T-helper 9 cell (primary cell): ENCODE data around the gene EHHADH.

ENCODE experiments used
- DNase-seq: peaks from one replicate; pipeline ENCODE4 v3.0.0-alpha.2; 2020

EHHADH gene

DNA sequence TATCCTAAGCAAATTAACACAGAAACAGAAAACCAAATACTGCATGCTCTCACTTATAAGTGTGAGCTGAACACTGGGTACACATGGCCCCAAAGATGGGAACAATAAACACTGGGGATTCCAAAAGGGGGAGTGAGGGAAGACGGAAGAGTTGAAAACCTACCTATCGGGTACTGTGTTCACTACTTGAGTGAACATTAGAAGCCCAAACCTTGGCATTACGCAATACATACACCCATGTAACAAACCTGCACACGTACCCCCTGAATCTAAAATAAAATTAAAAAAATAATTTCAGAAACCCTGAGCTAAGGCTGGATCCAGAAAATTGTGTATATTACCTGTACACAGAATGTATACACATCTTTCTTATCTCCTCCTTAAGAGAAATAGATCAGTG, 58.2 kb downstream of the EHHADH start:
- DNase-seq: no peak

DNA sequence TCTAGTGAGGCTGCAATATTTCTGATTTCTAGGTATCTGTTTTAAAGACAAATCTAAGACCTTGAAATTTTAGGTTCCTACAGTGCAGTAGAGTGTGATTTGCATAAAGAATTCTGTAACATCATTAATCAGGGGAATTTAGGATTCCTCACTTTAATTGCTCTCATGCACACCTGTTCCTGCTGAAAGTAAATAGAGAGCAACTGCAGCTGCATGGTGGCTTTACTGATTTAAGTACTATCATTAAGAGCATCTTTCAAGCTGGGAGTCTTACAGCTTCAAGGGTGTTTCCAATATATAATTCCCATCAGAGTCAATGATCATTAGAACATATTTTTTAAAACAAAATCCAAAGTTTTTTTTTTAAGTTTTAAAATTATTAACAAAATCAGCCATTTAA, 65.0 kb downstream of the EHHADH start:
- DNase-seq: no peak

DNA sequence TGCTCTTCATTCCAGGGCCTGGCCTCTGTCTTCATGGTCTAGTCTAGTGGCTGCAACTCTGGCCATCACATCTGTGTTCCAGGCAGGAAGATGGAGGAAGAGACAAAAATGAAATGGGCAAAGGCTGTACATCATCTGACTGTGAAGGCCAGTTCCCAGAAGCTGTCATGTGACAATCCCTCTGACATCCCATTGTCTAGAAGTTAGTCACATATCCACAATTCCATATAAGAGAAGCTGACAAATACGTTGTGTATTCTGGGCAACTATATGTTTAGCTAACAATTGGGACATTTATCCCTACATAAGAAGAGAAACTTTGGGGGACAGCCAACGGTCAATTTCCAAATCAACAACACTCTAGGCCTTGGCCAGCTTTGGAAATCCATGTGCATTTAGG, 66.5 kb downstream of the EHHADH start:
- no peak for DNase-seq

DNA sequence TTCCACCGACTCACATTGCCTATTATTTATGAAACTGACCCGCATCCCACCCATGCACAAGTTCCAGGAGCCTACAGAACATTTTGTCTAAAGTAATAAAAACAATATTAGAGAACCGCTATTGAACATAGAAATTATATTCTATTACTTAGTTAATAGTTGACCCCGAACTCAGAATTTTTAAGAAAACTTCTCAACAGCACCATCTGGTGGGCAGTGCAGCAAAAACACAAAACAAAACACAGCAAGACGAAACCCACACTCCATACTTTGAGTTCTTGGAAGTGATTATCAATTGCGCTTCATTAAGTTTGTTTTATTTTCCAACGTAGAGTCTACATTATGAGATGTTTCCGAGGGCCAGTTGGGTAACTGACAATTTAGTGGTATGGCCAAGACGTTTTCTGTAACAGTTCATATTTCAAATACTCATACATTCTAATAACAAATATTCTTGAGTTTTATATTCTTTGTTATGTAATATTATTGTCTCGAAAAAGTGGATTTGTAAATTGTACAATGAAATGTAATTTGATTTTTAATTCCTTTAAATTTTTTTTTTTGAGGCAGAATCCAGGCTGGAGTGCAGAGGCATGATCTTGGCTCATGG, 77.0 kb downstream of the EHHADH start:
- DNase-seq: no peak

DNA sequence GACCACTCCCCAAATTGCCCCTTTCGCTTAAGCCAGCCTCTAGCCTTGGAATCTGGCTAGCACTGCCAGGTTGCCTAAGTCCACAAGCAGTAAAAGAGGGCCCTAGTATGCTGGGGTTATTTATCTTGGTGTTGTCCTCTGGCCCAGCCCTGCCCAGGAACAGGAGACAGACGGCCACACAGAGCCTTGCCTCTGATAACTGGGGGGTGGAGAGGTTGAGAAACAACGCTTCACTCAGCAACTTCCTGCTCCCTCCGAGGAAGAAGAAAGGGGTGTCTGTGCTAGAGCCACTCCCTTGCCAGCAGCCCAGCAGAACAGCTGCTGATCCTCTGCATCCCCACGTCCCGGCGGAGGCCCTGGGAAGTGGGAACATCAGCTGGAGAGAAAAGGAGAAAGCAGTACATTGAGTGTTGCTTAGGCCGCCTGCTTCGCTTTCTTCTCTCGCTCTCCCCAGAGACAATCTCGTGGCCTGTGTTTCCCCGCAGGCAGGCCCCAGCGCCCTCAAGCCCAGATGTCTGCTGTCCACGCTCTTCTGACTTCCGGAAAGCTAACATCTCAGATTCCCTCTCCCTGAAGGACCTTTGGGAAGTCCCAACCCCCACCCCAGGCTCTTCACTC, 78.4 kb downstream of the EHHADH start:
- no peak for DNase-seq

DNA sequence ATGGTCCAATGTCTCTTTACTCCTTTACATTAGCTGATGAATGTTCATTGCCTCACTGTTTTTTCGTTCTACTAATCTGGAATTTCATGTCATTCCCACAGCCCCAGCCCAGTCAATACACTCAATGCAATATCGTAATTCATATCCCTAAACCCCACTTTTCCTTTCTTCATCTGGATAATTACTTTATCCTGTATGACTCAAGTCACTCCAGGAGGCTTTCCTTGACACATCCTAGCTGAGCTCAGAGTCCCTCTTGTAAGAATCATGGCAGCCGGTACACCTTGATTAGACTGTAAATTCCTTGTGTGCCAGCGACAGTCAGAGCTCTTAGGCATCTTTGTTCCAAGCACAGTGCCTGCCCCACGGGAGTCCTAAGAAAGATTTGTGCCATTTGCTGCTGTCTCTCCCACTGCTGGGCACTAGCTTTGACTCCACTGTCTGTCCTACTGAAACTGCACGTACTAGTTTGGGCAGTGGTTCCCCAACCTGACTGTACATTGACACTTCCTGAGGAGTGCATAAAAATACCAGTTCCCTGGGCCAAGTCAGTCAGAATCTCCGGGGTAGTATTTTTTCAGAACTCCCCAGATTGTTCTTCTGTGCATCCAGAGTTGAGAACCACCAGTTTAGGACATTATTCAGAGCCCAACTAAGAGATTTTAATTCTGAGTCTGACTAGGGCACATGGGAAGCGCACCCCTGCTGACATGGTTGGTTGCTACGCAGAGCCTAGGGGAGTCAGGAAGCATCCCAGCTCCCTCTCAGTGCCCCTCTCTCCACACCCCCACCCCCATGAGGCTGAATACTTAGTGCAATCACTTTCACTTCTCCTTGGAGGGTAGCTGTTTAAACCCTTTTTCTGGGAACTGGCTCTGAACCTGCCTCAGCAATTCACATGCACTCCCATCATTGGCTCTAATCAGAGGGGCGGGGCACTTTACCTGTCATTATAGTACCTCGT, 81.5 kb downstream of the EHHADH start:
- no peak for DNase-seq

DNA sequence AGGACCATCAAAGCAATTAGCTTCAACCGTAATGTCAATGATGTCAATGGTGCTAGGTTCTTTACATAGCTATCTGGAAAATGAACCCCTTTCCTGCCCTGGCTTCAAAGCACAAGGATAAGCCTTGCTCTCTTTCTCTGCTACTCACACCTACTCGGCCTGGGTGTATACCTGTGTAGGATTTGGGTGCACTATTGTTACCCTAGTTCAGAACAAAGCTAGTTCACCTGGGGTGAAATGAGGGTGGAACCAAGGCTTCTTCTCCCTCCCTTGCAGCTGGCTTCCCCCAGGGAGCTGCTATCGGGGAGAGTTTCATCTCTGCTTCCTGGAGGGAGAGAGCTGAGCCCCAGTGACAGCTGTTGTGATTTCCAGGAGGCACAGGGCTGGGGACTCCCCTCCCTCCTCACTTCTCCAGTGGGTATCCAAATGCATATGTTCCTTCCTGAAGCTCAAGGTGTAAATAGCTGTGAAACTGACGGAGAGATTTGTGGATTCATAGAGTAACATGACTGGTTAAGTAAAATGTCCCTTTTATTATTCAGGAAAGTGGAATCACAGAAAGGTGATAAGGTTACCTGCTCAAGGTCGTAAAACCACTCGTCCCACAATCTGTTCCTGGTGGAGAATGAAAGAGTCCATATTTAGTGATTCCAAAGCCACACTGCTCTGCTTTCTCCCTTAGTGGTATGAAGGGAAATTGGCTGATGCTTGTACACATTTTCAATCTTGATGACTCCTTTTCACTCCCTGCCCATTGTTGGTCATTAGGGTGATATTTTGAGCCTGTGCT, 89.2 kb downstream of the EHHADH start:
- DNase-seq: no peak

GRCh38 chr3:185162634-185163033, 91.2 kb downstream of the EHHADH start:
- no peak for DNase-seq

- no peak for DNase-seq
These were observed 92.1 kb downstream of the EHHADH start for GRCh38 chr3:185161761-185162160.

DNA sequence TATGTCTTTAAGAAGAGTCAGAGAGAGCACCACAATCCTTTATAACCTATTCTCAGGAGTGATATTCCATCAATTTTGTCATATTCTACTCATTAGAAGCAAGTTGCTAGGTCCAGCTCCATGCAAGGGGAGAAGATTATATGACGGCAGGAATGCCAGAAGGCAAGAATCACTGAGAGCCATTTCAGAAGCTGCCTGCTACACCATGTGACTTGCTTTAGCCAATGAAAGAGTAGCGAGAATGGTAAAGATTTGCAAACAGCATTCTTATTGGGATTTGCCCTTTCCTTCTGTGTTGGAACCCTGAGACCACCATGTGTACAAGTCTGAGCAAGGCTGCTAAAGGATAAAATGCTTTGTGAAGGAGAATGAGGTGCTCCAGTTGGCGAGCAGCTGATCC, 96.5 kb downstream of the EHHADH start:
- no peak for DNase-seq

DNA sequence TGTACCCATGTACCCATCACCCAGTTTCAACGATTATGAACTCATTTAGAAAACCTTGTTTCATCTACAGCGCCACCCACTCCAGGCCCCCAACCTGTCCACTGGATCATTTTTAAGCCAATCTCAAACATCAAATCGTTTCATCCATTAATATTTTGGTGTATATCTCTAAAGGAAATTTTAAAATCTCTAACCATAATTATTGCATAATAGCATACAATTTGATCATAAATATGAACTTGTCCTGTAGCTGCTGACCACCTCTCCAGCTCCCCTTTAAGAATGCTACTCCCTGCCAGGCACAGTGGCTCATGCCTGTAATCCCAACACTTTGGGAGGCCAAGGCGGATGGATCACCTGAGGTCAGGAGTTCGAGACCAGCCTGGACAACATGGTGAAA, 98.2 kb downstream of the EHHADH start:
- no peak for DNase-seq

- no peak for DNase-seq
These were observed 99.8 kb downstream of the EHHADH start for GRCh38 chr3:185153861-185154629.

DNA sequence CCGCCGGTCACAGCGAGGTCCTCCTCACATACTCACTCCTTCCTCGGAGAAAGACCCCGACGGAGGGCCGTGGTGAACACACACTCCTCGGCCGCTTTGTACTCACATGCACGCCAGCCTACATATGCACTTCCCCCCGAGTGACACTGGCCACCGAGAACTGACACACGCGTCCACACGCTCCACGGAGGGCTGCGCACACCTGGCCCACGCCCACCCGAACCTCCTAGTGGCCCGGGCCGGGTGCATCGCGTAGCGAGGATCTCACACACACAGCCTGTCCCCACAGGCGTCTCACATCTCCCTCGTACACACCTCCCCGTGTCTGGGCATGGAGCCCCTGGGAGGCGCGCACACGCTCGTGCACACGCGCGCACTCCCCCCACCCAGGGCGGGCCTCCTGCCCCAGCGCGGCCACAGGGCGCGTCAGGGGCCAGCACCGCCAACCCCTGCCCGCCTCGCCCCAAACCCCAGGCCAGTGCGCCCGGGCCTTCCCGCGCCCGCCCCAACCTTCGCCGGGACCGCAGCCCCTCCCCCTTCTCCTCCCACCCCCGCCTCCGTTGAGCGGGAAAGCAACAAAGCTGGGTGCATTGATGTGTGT, 100.6 kb downstream of the EHHADH start:
- DNase-seq: no peak

GRCh38 chr3:185152410-185153170, 101.3 kb downstream of the EHHADH start, which contains the start of gene C3orf70:
C3orf70 (minus strand) TSS chr3:185153060; CDS start chr3:185152823, 237 bp downstream.
- no peak for DNase-seq

DNA sequence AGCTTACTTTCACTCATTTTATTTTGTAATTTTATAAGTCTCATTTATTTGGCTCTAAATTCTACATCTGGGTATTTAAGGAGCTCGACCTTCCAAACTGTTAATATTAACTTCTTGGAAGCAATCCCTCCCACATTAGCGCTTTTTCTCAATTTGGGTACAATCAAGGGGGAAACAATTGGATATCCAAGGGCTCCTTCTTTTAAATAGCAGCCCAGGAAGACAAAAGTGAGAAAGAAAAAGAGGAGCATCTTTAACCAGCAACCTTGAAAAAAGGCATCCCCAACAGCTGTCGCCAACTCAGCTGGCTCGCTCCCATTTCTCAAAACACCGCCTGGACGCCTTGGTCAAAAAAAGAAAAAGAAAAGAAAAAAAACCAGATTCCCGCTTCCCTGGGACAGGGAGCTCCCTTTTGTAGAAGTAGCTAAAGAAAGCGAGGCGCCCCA, 101.9 kb downstream of the EHHADH start:
- DNase-seq: no peak

GRCh38 chr3:185151101-185151963, 102.5 kb downstream of the EHHADH start:
- no peak for DNase-seq

DNA sequence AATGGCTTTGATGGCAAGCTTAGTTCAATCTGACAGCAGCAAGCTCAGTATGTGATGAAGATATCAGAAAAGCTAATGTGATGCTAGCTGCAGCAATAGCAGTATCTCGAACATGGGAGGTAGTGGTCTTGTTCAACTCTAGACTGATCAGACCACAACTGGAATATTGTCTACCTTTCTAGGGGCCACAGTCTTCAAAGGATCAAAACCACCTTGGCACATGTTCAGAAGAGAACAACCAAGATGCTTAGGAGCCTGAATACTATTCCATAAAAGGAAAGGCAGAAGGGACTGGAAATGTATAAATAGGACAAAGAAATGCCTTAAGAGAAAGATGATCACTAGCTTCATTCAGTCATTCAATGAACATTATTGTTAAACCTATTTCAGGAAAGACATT, 103.3 kb downstream of the EHHADH start:
- no peak for DNase-seq

- DNase-seq: no peak
These were observed 104.3 kb downstream of the EHHADH start for GRCh38 chr3:185149591-185149990.

GRCh38 chr3:185145511-185145910, 108.3 kb downstream of the EHHADH start:
- DNase-seq: no peak

- DNase-seq: no peak
These were observed 109.1 kb downstream of the EHHADH start for GRCh38 chr3:185144784-185145183.
